GM18498 (cell line): ENCODE results near the gene STPG2.
A peak's percentile ranks its signal among the peaks of the same experiment; 100 is the strongest.

Experiments used
- ATAC-seq: cut with Tn5 transposase; IDR thresholded peaks from one replicate; pipeline ENCODE4 v1.9.1; 2021; ENCODE audit warnings: mild to moderate bottlenecking, moderate library complexity; ENCODE audit not compliant: unreplicated experiment

The STPG2 gene

GRCh38 chr4:98143001-98143899, at the start of gene STPG2:
TSS of gene STPG2 (minus strand) at chr4:98143476.
- ATAC-seq: peak; percentile 99

DNA sequence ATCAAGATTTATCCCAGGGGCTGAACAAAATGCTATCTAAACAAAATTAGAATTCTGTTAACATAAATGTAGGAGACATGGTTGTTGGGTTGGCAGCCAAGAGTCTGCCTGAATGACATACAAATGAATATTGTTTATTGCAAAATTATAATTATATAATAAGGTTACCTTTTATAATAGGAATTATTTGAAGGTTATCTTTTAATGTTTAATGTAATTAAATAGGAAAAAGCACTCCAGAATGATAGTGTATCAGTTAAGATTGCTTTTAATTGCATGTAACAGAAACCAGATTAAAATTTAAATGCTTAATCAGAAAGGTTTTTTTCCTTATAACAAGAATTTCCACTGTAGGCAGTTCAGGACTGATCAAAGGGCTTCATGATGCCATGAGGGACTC, 42.0 kb upstream of the STPG2 start:
- no peak for ATAC-seq

DNA sequence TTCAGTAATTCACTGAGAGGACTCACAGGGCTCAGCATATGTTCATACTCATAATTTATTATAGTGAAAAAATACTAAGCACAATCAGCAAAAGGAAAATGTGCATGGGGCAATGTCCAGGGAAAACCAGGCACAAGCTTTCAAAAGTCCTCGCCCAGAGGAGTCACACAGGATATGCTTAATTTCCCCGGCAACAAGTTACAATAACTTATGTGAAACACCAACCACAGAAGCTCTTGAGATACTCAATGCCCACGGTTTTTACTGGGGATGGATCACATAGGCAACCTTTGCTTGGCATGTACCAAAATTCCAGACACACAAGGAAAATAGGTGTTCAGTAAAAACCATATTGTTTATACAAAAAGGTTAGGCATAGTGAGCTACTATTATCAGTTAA, 38.5 kb upstream of the STPG2 start:
- no peak for ATAC-seq

GRCh38 chr4:98179951-98180350, 36.7 kb upstream of the STPG2 start:
- no peak for ATAC-seq

GRCh38 chr4:98176531-98176930, 33.3 kb upstream of the STPG2 start:
- no peak for ATAC-seq

GRCh38 chr4:98170035-98170434, 26.8 kb upstream of the STPG2 start:
- no peak for ATAC-seq

DNA sequence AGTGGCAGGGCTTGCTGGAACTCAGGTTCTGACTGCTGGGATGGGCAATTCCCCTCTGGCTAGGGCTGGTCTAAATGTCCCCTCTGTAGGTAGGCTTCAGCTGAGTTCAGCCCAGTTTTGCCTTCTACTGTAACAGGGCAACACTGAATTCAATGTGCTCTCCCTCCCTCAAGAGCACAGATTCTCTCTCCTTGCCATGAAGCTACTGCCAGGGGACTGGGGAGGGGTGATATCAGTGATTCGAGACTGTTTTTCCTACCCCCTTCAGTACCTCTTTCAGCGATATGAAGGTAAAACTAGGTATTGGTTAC, 23.4 kb upstream of the STPG2 start:
- no peak for ATAC-seq

DNA sequence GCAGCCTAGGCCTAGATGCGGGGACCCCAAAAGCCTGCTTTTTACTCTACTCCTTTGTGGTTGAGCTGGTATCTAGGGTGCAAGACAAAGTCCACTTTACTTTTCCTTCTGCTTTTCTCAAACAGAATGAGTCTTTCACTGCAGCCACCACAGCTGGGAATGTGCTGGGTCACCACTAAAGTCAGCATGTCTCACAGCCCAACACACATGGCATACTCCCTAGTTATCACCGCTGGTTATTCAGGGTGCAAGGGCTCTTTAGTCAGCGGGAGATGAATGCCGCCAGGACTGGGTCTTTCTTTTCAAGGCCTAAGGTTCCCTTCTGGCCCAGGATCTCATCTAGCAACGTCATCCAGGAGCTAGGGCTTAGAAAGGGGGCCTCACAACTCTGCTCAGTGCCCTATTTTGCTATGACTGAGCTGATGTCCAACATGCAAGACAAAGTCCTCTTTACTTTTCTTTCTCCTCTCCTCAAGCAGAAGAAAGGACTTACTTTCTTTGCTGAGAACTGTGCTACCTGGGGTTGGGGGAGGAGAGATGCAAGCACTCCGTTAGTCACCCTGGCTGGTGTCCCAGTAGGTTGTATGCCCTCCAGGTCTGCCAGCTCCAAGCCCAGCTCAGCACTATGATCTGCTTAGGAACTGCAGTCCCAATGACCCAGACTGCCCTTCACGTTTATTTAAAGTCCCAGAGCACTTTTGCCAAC, 22.9 kb upstream of the STPG2 start:
- no peak for ATAC-seq

DNA sequence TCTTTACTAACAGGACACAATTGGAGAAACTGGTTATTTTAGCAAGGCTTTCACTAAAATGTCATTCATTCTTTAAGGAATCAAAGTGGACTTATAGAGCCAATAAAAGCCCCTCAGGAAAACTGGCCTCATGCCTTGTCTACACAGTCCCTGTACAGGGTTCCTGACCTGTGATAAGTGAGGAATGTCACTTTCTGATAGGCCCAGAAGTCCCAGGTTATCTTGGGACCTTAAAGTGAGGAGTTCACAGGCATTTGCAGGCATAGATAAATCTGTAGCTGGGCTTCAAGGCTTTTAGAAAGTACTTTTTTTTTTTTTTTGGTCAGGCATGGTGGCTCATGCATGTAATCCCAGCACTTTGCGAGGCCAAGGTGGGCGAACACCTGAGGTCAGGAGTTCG, 19.4 kb upstream of the STPG2 start:
- ATAC-seq: no peak

DNA sequence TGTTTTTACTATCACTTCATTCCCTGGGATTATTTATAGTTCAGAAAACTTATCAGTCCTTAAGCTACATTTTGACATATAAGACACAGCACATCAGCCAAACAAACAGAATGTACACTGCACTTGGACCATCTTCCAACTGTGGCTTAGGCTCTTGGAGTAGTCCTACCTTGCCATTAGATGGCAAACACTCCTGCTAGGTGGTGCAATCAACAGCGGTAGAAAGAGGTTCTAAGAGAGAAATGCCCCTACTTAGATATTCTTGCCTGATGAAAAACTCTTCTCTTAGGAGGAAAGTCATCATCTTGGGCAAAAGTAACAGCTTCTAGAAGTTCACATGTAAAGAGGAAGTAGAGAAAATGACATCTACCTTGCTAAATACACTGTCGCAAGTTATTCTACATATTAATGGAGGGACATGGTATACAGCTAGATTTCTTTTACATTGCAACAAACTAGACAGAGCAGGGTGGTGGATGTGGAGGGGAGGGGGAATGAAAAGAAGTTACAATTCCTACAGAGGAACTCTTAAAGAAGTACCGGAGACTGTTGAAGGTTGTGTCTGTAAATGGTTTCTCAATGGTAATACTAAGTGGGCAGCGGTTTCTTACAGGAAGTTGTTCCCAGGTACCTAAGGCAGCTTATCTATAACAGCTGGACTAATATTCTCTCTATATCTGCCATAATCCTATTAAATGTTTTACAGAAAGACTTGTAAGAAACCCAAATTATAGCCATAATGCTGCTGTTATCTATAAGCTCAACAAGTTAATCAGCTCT, 8.1 kb upstream of the STPG2 start:
- ATAC-seq: no peak

DNA sequence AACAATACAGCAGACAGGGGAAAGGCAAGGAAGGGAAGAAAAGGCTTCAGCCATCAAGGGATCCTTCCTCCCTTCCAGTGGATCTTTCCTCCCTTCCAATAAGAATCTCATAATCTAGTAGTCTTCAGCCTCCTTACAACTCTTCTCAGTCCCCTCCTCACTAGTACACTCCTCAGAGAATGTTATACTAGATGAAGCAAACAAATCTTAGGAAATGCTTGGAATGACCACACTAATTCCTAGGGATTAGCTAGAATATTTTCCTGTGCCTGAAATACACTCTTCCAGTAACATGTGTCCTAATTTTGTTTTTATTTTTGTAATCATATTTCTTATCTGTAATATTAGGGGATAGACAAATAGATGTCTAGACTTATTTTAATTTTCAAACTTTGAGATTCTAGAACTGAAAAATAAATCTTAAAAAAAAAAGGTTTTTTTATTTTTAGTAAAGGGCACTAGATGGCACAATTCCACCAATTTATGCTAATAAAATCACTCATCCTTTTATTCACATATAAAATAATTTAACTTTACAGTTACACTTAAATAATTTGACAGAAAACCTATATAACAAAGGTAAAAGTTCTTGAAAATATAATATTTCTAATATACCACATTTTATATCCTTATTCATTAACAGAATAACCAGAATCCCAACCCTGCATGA, 7.0 kb upstream of the STPG2 start:
- no peak for ATAC-seq

DNA sequence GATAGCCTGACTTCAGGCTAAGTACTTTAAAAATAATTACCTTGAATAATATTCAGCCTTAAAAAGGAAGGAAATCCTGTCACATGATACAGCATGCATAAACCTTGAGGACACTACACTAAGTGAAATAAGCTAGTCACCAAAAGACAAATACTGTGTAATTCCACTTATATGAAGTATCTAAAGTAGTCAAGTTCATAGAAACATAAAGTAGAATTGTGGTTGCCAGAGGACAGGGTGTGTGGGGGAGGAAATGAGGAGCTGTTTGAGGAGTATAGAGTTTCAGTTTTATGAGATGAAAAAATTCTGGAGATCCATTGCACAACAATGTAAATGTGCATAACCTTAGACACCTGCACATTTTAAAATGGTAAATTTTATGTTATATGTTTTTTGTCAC, 5.6 kb upstream of the STPG2 start:
- ATAC-seq: no peak

DNA sequence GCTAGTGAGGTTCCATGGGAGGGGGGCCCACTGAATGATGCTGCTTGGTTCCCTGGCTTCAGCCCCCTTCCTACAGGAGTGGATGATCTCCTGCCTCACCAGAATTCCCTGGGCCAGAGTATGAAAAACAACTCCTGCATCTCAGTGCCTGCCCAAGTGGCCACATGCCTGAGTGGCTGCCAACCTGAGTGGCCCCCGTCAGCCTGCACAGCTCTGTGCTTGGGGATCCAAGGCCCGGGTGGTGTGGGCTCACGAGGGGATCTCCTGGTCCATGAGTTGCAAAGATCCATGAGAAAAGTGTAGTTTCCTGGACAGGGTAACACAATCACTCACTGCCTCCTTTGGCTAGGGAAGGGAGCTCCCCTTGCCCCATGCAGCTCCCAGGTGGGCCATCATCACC, 17.1 kb downstream of the STPG2 start:
- no peak for ATAC-seq

- ATAC-seq: no peak
Observed at GRCh38 chr4:98125585-98125984, 17.7 kb downstream of the STPG2 start.

- ATAC-seq: no peak
Observed at GRCh38 chr4:98117363-98117762, 25.9 kb downstream of the STPG2 start.

GRCh38 chr4:98113012-98113411, 30.3 kb downstream of the STPG2 start:
- no peak for ATAC-seq

GRCh38 chr4:98110929-98111328, 32.3 kb downstream of the STPG2 start:
- no peak for ATAC-seq

- no peak for ATAC-seq
Observed at GRCh38 chr4:98110214-98110613, 33.1 kb downstream of the STPG2 start.

GRCh38 chr4:98102660-98103059, 40.6 kb downstream of the STPG2 start:
- ATAC-seq: no peak

DNA sequence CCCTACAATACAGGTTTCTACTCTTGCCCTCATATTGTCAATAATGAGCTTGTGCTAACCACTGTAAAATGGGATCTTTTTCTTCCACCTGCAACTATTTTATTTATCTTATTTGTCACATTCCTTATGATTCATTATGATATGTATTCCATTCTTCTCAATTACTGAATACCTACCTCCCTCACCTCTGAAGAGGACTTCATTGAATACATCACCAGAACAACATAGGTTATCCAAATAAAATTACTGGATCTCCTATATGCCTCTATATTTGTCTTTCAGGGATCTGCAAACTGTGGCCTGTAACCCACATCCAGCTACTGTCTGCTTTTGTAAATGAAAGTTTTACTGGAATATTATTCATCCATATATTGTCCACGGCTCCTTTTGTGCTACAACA, 41.3 kb downstream of the STPG2 start:
- ATAC-seq: no peak

DNA sequence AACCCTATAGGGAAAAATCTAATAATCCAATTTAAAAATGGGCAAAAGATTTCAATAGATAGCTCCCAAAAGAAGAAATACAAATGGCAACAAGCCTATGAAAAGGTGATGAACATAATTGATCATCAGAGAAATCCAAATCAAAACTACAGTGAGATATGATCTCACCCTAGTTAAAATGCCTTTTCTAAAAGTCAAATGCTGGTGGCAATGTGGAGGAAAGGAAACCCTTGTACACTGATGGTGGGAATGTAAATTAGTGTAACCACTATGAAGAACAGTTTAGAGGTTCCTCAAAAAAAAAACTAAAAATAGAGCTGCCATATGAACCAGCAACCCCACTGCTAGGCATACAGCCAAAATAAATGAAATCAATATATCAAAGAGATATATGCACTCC, 44.5 kb downstream of the STPG2 start:
- ATAC-seq: no peak
